H1 (cell line): ENCODE results near the gene SAXO1. TPM values are rescaled to one million over a fixed set of nuclear protein-coding genes. Genes with fewer than 3 reads are reported as not detected.

Experiments used
- BACH1 ChIP-seq: IDR thresholded peaks from 2 replicates; pipeline ENCODE4 v1.6.1; 2012; ENCODE audit warnings: low read length, improper control_type of control experiment
- BCL11A ChIP-seq, 2 experiments: IDR thresholded peaks; one replicate each; pipeline ENCODE4 v1.6.1; 2011; ENCODE audit warnings: low read depth in 2 of 2, low read length in 2 of 2, mild to moderate bottlenecking in 2 of 2
- CHD1 ChIP-seq: IDR thresholded peaks from 2 replicates; pipeline ENCODE4 v1.6.1; 2012; ENCODE audit warnings: low read depth, low read length, improper control_type of control experiment
- CTBP2 ChIP-seq: IDR thresholded peaks from 2 replicates; pipeline ENCODE4 v1.7.0; 2011; ENCODE audit warnings: borderline replicate concordance, mild to moderate bottlenecking, moderate library complexity, mixed read lengths, low read length; ENCODE audit not compliant: insufficient read depth, insufficient read length
- EZH2 ChIP-seq: fragments of 200-600 bp; sonication (generic); IDR thresholded peaks from 2 replicates; pipeline ENCODE4 v1.7.1; 2012; ENCODE audit warnings: low read depth, mild to moderate bottlenecking, moderate library complexity, low read length, inconsistent platforms; ENCODE audit not compliant: severe bottlenecking
- GTF2F1 ChIP-seq: IDR thresholded peaks from 2 replicates; pipeline ENCODE4 v1.6.1; 2012; ENCODE audit warnings: low read depth, low read length, improper control_type of control experiment, borderline replicate concordance
- PHF8 ChIP-seq: fragments of 200-600 bp; sonication (generic); conservative IDR thresholded peaks from 2 replicates; pipeline ENCODE4 v1.7.1; 2012; ENCODE audit warnings: low read depth, mild to moderate bottlenecking, inconsistent platforms, low read length, moderate library complexity
- RAD21 ChIP-seq, 2 experiments: IDR thresholded peaks in 1 of 2; conservative IDR thresholded peaks in 1 of 2; 2 replicates each; pipeline ENCODE4 v1.6.1; 2011; ENCODE audit warnings: low read depth in 2 of 2, low read length in 2 of 2, improper control_type of control experiment in 1 of 2, inconsistent platforms in 1 of 2, mild to moderate bottlenecking in 1 of 2, moderate library complexity in 1 of 2
- SIN3A ChIP-seq, 2 experiments: IDR thresholded peaks in 1 of 2; conservative IDR thresholded peaks in 1 of 2; 2 replicates each; pipeline ENCODE4 v1.6.1; 2011 to 2012; ENCODE audit warnings: low read length in 2 of 2, improper control_type of control experiment in 1 of 2, low read depth in 1 of 2, mild to moderate bottlenecking in 1 of 2
- polyA plus RNA-seq, 7 experiments: library from polyadenylated mRNA; depleted of rRNA in 3 of 7; stranded (reverse) in 5 of 7; unstranded in 2 of 7; fragments of >200 nt in 5 of 7; fragments of 200-250 nt in 2 of 7; gene quantifications; 1 replicate in 5 of 7; 2 replicates in 1 of 7; 4 replicates in 1 of 7; pipeline versions ENCODE4 v1.2.1 to v1.2.3, GENCODE V29; 2011 to 2013; ENCODE audit warnings: missing spikeins in 2 of 7, mixed read lengths in 2 of 7
- total RNA-seq: library from RNA; stranded (reverse); fragmentation: NEBNext Ultra II Directional; extraction: Animal tissue kit (Norgen Biotek cat#: 25700); gene quantifications from 2 replicates; pipeline ENCODE4 v1.2.1, GENCODE V29; 2021

The SAXO1 gene
- total and polyA plus RNA-seq, 2 of the 8 experiments (the other 6 are each of a cell fraction or from before 2014, with no cell fraction given), result 0.11 to 0.20 TPM

- TF ChIP-seq EZH2, result no peak
- peak; percentile 89 for TF ChIP-seq PHF8
- TF ChIP-seq RAD21 (IDR thresholded peaks at IDR 0.05 in 1 of 2, conservative IDR thresholded peaks at IDR 0.05 in 1 of 2; ENCODE audit: low read depth in 2 of 2, low read length in 2 of 2), result peak; percentile 32 to 56; a peak in 3 of 4 replicates
- peak; percentile 73 for TF ChIP-seq GTF2F1
- TF ChIP-seq BACH1, result no peak
- TF ChIP-seq SIN3A (conservative IDR thresholded peaks at IDR 0.05 in 1 of 2, IDR thresholded peaks at IDR 0.05 in 1 of 2; ENCODE audit: low read depth in 1 of 2, low read length in 2 of 2), result peak in 1 of 2 experiments; percentile 66; a peak in 2 of 4 replicates
- no peak for TF ChIP-seq CTBP2
- TF ChIP-seq BCL11A (IDR thresholded peaks at IDR 0.05; ENCODE audit: low read depth in 2 of 2, low read length in 2 of 2), result no peak
- no peak for TF ChIP-seq CHD1
Observed at GRCh38 chr9:19048966-19049916, 16.2 kb upstream of the SAXO1 start, which contains the start of gene RRAGA (continued).
